ENCODE results near the gene SPN.

Gene SPN

DNA sequence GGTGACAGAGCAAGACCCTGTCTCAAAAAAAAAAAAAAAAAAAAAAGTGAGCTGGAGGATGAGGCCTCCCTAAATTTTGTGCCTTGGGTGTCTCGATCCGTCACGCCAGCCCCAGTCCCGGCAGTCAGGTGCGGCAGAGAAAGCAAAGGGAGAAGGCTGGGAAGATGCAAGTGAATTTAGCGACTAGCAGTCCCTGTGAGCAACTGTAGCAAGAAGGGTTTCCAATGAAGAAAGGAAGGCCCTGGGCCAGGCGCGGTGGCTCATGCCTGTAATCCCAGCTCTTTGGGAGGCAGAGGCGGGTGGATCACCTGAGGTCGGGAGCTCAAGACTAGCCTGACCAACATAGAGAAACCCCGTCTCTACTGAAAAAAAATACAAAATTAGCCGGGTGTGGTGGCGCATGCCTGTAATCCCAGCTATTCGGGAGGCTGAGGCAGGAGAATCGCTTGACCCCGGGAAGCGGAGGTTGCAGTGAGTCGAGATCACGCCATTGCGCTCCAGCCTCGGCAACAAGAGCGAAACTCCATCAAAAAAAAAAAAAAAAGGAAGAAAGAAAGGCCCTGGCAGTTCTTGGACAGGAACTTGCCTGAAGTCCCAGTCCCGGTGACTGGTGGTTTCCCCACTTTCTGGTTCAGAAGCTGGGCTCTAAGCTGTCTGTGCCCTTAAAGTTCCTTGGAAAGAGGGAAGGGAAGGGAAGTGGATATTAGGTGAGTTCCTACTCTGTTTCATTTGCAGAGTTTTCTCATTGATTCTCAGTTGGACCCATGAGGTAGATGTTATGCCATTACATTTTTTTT is 14.1 kb downstream of the SPN start:
- Histone ChIP-seq H3K4me1 (ENCODE audit: low read length) (peaks cover 37% of the 10 kb centered on the region), H3K9me3 (ENCODE audit: insufficient read depth, low read length) (no peaks in the 10 kb centered on the region), H3K79me2 (ENCODE audit: low read length) (peaks cover 18% of the 10 kb centered on the region), H2AFZ (ENCODE audit: low read depth, low read length) (no peak overlapping the region), H3K27me3 (ENCODE audit: low read depth, low read length) (no peaks in the 10 kb centered on the region), H3K4me3 (ENCODE audit: low read length) (no peak overlapping the region), H3K27ac (ENCODE audit: low read length) (peak overlapping the region; percentile 34; the same call in 1 of the 2 replicates), H3K4me2 (ENCODE audit: low read length) (peak overlapping the region; percentile 7; the same call in 1 of the 2 replicates), H4K20me1 (ENCODE audit: insufficient read depth, low read length) (no peaks in the 10 kb centered on the region), H3K36me3 (replicated peaks; ENCODE audit: low read depth, low read length) (peaks cover 10% of the 10 kb centered on the region), H3K9ac (ENCODE audit: low read length) (no peak overlapping the region)
- TF ChIP-seq, protein P1, sequence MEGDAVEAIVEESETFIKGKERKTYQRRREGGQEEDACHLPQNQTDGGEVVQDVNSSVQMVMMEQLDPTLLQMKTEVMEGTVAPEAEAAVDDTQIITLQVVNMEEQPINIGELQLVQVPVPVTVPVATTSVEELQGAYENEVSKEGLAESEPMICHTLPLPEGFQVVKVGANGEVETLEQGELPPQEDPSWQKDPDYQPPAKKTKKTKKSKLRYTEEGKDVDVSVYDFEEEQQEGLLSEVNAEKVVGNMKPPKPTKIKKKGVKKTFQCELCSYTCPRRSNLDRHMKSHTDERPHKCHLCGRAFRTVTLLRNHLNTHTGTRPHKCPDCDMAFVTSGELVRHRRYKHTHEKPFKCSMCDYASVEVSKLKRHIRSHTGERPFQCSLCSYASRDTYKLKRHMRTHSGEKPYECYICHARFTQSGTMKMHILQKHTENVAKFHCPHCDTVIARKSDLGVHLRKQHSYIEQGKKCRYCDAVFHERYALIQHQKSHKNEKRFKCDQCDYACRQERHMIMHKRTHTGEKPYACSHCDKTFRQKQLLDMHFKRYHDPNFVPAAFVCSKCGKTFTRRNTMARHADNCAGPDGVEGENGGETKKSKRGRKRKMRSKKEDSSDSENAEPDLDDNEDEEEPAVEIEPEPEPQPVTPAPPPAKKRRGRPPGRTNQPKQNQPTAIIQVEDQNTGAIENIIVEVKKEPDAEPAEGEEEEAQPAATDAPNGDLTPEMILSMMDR (IDR thresholded peaks at IDR 0.05; ENCODE audit: low read depth, low read length): no peak
- no peak for TF ChIP-seq EZH2phosphoT487 (IDR thresholded peaks at IDR 0.05; ENCODE audit: low read depth)

- no peaks in the 10 kb centered on the region for H3K9me3 ChIP-seq (ENCODE audit: insufficient read depth, low read length)
- peak within 1 kb of the TSS; percentile 95 for H3K4me3 ChIP-seq (ENCODE audit: low read length)
- H4K20me1 ChIP-seq (ENCODE audit: insufficient read depth, low read length): no peaks in the 10 kb centered on the region
- H3K79me2 ChIP-seq (ENCODE audit: low read length): peaks cover 18% of the 10 kb centered on the region
- peak within 1 kb of the TSS; percentile 100 for H3K4me2 ChIP-seq (ENCODE audit: low read length)
- H3K4me1 ChIP-seq (ENCODE audit: low read length): peaks cover 37% of the 10 kb centered on the region
- H3K36me3 ChIP-seq (replicated peaks; ENCODE audit: low read depth, low read length): peaks cover 12% of the 10 kb centered on the region
- peak within 1 kb of the TSS; percentile 98 for H3K9ac ChIP-seq (ENCODE audit: low read length)
- peak within 1 kb of the TSS; percentile 93 for H3K27ac ChIP-seq (ENCODE audit: low read length)
- H3K27me3 ChIP-seq (ENCODE audit: low read depth, low read length): no peaks in the 10 kb centered on the region
- no peak for TF ChIP-seq EZH2phosphoT487 (IDR thresholded peaks at IDR 0.05; ENCODE audit: low read depth)
- TF ChIP-seq, protein P1 (IDR thresholded peaks at IDR 0.05; ENCODE audit: low read depth, low read length): no peak
- H2AFZ ChIP-seq (ENCODE audit: low read depth, low read length): peak within 1 kb of the TSS; percentile 45; the same call in 1 of the 2 replicates
These were observed 15.7 kb downstream of the SPN start, which contains the start of gene QPRT for GRCh38 chr16:29678691-29679267. Gene QPRT, plus strand, starts transcription at chr16:29679180. Its CDS starts 18 bp downstream, at chr16:29679198.

GRCh38 chr16:29680180-29680598 is 17.1 kb downstream of the SPN start:
- no peak for TF ChIP-seq EZH2phosphoT487 (IDR thresholded peaks at IDR 0.05; ENCODE audit: low read depth)
- TF ChIP-seq, protein P1 (IDR thresholded peaks at IDR 0.05; ENCODE audit: low read depth, low read length): no peak
- H3K4me2 ChIP-seq (ENCODE audit: low read length): peak overlapping the region; percentile 100
- no peak overlapping the region for H2AFZ ChIP-seq (ENCODE audit: low read depth, low read length)

GRCh38 chr16:29683543-29684090 is 20.6 kb downstream of the SPN start:
- Histone ChIP-seq H3K9me3 (ENCODE audit: insufficient read depth, low read length) (no peaks in the 10 kb centered on the region), H3K27me3 (ENCODE audit: low read depth, low read length) (no peaks in the 10 kb centered on the region), H3K4me3 (ENCODE audit: low read length) (no peak overlapping the region), H3K36me3 (replicated peaks; ENCODE audit: low read depth, low read length) (peaks cover 19% of the 10 kb centered on the region), H3K27ac (ENCODE audit: low read length) (no peak overlapping the region), H3K79me2 (ENCODE audit: low read length) (peaks cover 18% of the 10 kb centered on the region), H3K4me1 (ENCODE audit: low read length) (peaks cover 30% of the 10 kb centered on the region), H3K9ac (ENCODE audit: low read length) (no peak overlapping the region), H2AFZ (ENCODE audit: low read depth, low read length) (no peak overlapping the region), H3K4me2 (ENCODE audit: low read length) (no peak overlapping the region), H4K20me1 (ENCODE audit: insufficient read depth, low read length) (no peaks in the 10 kb centered on the region)
- TF ChIP-seq EZH2phosphoT487 (IDR thresholded peaks at IDR 0.05; ENCODE audit: low read depth): no peak

More at GRCh38 chr16:29680180-29680598, 17.1 kb downstream of the SPN start:
- peak overlapping the region; percentile 93 for H3K27ac ChIP-seq (ENCODE audit: low read length)
- peaks cover 17% of the 10 kb centered on the region for H3K36me3 ChIP-seq (replicated peaks; ENCODE audit: low read depth, low read length)
- H3K4me1 ChIP-seq (ENCODE audit: low read length): peaks cover 37% of the 10 kb centered on the region
- H3K9me3 ChIP-seq (ENCODE audit: insufficient read depth, low read length): no peaks in the 10 kb centered on the region
- H3K4me3 ChIP-seq (ENCODE audit: low read length): peak overlapping the region; percentile 95
- no peaks in the 10 kb centered on the region for H3K27me3 ChIP-seq (ENCODE audit: low read depth, low read length)
- no peaks in the 10 kb centered on the region for H4K20me1 ChIP-seq (ENCODE audit: insufficient read depth, low read length)
- peaks cover 18% of the 10 kb centered on the region for H3K79me2 ChIP-seq (ENCODE audit: low read length)
- H3K9ac ChIP-seq (ENCODE audit: low read length): peak overlapping the region; percentile 98; the same call in 1 of the 2 replicates

Data from OCI-LY3 (cell line).